Loucy (cell line): ENCODE results near the gene ASPA.

Experiments used
- H2AFZ ChIP-seq: fragments of 200-600 bp; sonication (generic); 2 replicates; pipeline ENCODE4 v1.6.0; 2016; ENCODE audit warnings: antibody characterized with exemption, mild to moderate bottlenecking, low read length, moderate library complexity
- H3F3A ChIP-seq: fragments of 200-600 bp; 2 replicates; pipeline ENCODE4 v1.6.0; 2016; ENCODE audit warnings: antibody characterized with exemption, low read depth, mild to moderate bottlenecking
- H3K27me3 ChIP-seq: fragments of 200-600 bp; sonication (generic); 2 replicates; pipeline ENCODE4 v1.6.1; 2014; ENCODE audit warnings: low read length, mild to moderate bottlenecking; ENCODE audit not compliant: insufficient read depth, poor library complexity, severe bottlenecking
- H3K36me3 ChIP-seq: fragments of 200-600 bp; sonication (generic); 2 replicates; pipeline ENCODE4 v1.6.1; 2016; ENCODE audit warnings: low read length; ENCODE audit not compliant: insufficient read depth
- H3K4me1 ChIP-seq: fragments of 200-600 bp; sonication (generic); 2 replicates; pipeline ENCODE4 v1.5.1; 2014; ENCODE audit warnings: low read length, mild to moderate bottlenecking; ENCODE audit not compliant: insufficient read depth, poor library complexity, severe bottlenecking
- H3K4me2 ChIP-seq: fragments of 200-600 bp; sonication (generic); 2 replicates; pipeline ENCODE4 v1.6.0; 2014; ENCODE audit warnings: antibody characterized with exemption, low read length, low read depth, mild to moderate bottlenecking; ENCODE audit not compliant: poor library complexity, severe bottlenecking
- H3K4me3 ChIP-seq: fragments of 200-600 bp; sonication (generic); 2 replicates; pipeline ENCODE4 v1.5.1; 2014; ENCODE audit warnings: low read length, mild to moderate bottlenecking, mixed read lengths; ENCODE audit not compliant: poor library complexity, severe bottlenecking
- H3K79me2 ChIP-seq: fragments of 200-600 bp; sonication (generic); 2 replicates; pipeline ENCODE4 v1.6.1; 2014; ENCODE audit warnings: low read length; ENCODE audit not compliant: insufficient read depth
- H3K9ac ChIP-seq: fragments of 200-600 bp; sonication (generic); 2 replicates; pipeline ENCODE4 v1.6.0; 2014; ENCODE audit warnings: mild to moderate bottlenecking, low read depth, low read length, moderate library complexity; ENCODE audit not compliant: poor library complexity, severe bottlenecking
- H3K9me2 ChIP-seq: fragments of 200-600 bp; sonication (generic); replicated peaks from 2 replicates; pipeline ENCODE4 v1.6.1; 2016; ENCODE audit warnings: low read depth, low read length, mixed read lengths
- H3K9me3 ChIP-seq: fragments of 200-600 bp; sonication (generic); 2 replicates; pipeline ENCODE4 v1.6.1; 2014; ENCODE audit warnings: mild to moderate bottlenecking, antibody characterized with exemption, low read length, low read depth; ENCODE audit not compliant: insufficient read depth
- H4K20me1 ChIP-seq: fragments of 200-600 bp; sonication (generic); 2 replicates; pipeline ENCODE4 v1.6.0; 2014; ENCODE audit warnings: antibody characterized with exemption, low read length, mild to moderate bottlenecking; ENCODE audit not compliant: insufficient read depth, poor library complexity, severe bottlenecking
- CTCF ChIP-seq: fragments of 200-600 bp; sonication (generic); conservative IDR thresholded peaks from 2 replicates; pipeline ENCODE4 v1.5.1; 2014; ENCODE audit warnings: mild to moderate bottlenecking, antibody characterized with exemption, low read length
- EZH2phosphoT487 ChIP-seq: fragments of 200-600 bp; IDR thresholded peaks from 2 replicates; pipeline ENCODE4 v1.6.1; 2018; ENCODE audit warnings: antibody characterized with exemption, mild to moderate bottlenecking, moderate library complexity, borderline replicate concordance

ASPA gene

GRCh38 chr17:3524024-3524423 lies 48.2 kb downstream of the ASPA start:
- Histone ChIP-seq H3F3A (no peaks in the 10 kb centered on the region), H3K9me3 (no peaks in the 10 kb centered on the region), H3K36me3 (no peaks in the 10 kb centered on the region), H3K27me3 (no peaks in the 10 kb centered on the region), H4K20me1 (no peaks in the 10 kb centered on the region), H2AFZ (no peak overlapping the region), H3K79me2 (no peaks in the 10 kb centered on the region), H3K4me2 (no peak overlapping the region), H3K4me3 (no peak overlapping the region), H3K9me2 (no peaks in the 10 kb centered on the region), H3K9ac (no peak overlapping the region), H3K4me1 (no peaks in the 10 kb centered on the region)
- TF ChIP-seq EZH2phosphoT487 (no peak), CTCF (no peak)

- no peaks in the 10 kb centered on the region for H3K36me3 ChIP-seq
- H3K9me2 ChIP-seq = no peaks in the 10 kb centered on the region
- no peak overlapping the region for H3K9ac ChIP-seq
- no peaks in the 10 kb centered on the region for H4K20me1 ChIP-seq
- TF ChIP-seq EZH2phosphoT487 = no peak
- TF ChIP-seq CTCF = no peak
- H3F3A ChIP-seq = no peaks in the 10 kb centered on the region
- no peaks in the 10 kb centered on the region for H3K79me2 ChIP-seq
- no peaks in the 10 kb centered on the region for H3K4me1 ChIP-seq
- H2AFZ ChIP-seq = no peak overlapping the region
- no peak overlapping the region for H3K4me3 ChIP-seq
- H3K27me3 ChIP-seq = no peaks in the 10 kb centered on the region
- no peak overlapping the region for H3K4me2 ChIP-seq
- H3K9me3 ChIP-seq = no peaks in the 10 kb centered on the region
Observed at GRCh38 chr17:3526491-3526890, 50.7 kb downstream of the ASPA start.

- Histone ChIP-seq H4K20me1 (no peaks in the 10 kb centered on the region), H3K27me3 (no peaks in the 10 kb centered on the region), H3F3A (no peaks in the 10 kb centered on the region), H3K4me2 (no peak overlapping the region), H3K9me3 (no peaks in the 10 kb centered on the region), H3K79me2 (no peaks in the 10 kb centered on the region), H3K9ac (no peak overlapping the region), H3K36me3 (no peaks in the 10 kb centered on the region), H3K4me3 (no peak overlapping the region), H2AFZ (no peak overlapping the region), H3K9me2 (no peaks in the 10 kb centered on the region), H3K4me1 (no peaks in the 10 kb centered on the region)
- TF ChIP-seq CTCF (no peak), EZH2phosphoT487 (no peak)
Observed at GRCh38 chr17:3526971-3527370, 51.2 kb downstream of the ASPA start.
